ENCODE results near the gene PPP1R1C.
A peak's percentile ranks its signal among the peaks of the same experiment; 100 is the strongest.
"Not testable (repeated sequence)": the region's sequence is repeated elsewhere in the genome, so short reads cannot be mapped to it uniquely, and the experiment has no call there.

Gene PPP1R1C

GRCh38 chr2:181985632-181986205 lies at the start of gene PPP1R1C:
Gene PPP1R1C (plus strand): TSS chr2:181985853. CDS start chr2:181986111, 258 bp downstream.
- no peak for DNase-seq

GRCh38 chr2:181937473-181937872 lies 48.2 kb upstream of the PPP1R1C start:
- peak; percentile 41 for DNase-seq

- DNase-seq = no peak
Observed at GRCh38 chr2:181943411-181944124, 42.1 kb upstream of the PPP1R1C start.

GRCh38 chr2:181944164-181944913 lies 41.3 kb upstream of the PPP1R1C start:
- DNase-seq = no peak

- no peak for DNase-seq
Observed at GRCh38 chr2:181944914-181945291, 40.8 kb upstream of the PPP1R1C start.

- DNase-seq = no peak
Observed at GRCh38 chr2:181946444-181947127, 39.1 kb upstream of the PPP1R1C start.

GRCh38 chr2:181947273-181947672 lies 38.4 kb upstream of the PPP1R1C start:
- peak; percentile 35 for DNase-seq

- no peak for DNase-seq
Observed at GRCh38 chr2:181948227-181948626, 37.4 kb upstream of the PPP1R1C start.

GRCh38 chr2:181949047-181949446 lies 36.6 kb upstream of the PPP1R1C start:
- no peak for DNase-seq

- DNase-seq = no peak
Observed at GRCh38 chr2:181952404-181953226, 33.0 kb upstream of the PPP1R1C start.

GRCh38 chr2:181953881-181954537 lies 31.6 kb upstream of the PPP1R1C start:
- DNase-seq = peak; percentile 93

- DNase-seq = no peak
Observed at GRCh38 chr2:181954538-181954883, 31.1 kb upstream of the PPP1R1C start.

- peak; percentile 82 for DNase-seq
Observed at GRCh38 chr2:181955010-181955409, 30.6 kb upstream of the PPP1R1C start.

GRCh38 chr2:181955866-181956265 lies 29.8 kb upstream of the PPP1R1C start:
- DNase-seq = not testable (repeated sequence)

- peak; percentile 42 for DNase-seq
Observed at GRCh38 chr2:181957668-181958067, 28.0 kb upstream of the PPP1R1C start.

GRCh38 chr2:181958726-181959125 lies 26.9 kb upstream of the PPP1R1C start:
- DNase-seq = no peak

- DNase-seq = peak; percentile 52
Observed at GRCh38 chr2:181959508-181959907, 26.1 kb upstream of the PPP1R1C start.

- DNase-seq = peak; percentile 32
Observed at GRCh38 chr2:181961167-181961566, 24.5 kb upstream of the PPP1R1C start.

- no peak for DNase-seq
Observed at GRCh38 chr2:181962142-181962541, 23.5 kb upstream of the PPP1R1C start.

GRCh38 chr2:181970160-181970794 lies 15.4 kb upstream of the PPP1R1C start:
- peak; percentile 33 for DNase-seq

- no peak for DNase-seq
Observed at GRCh38 chr2:181971032-181971431, 14.6 kb upstream of the PPP1R1C start.
